Heart left ventricle (tissue), 16 donors: ENCODE data around the gene PCMT1. TPM values are rescaled to one million over a fixed set of nuclear protein-coding genes. Genes with fewer than 3 reads are reported as not detected.

Experiments
- ATAC-seq, 4 donors: fragments of 200-7000 bp; cut with Tn5 transposase; one replicate each; pipeline ENCODE4 v1.9.1; 2020 to 2022; ENCODE audit warnings: moderate library complexity in 4 of 4, mild to moderate bottlenecking in 3 of 4, moderate number of reproducible peaks in 1 of 4
- DNase-seq, 5 donors: peaks; one replicate each; pipeline ENCODE4 v3.0.0-alpha.2; 2020
- H3K27ac ChIP-seq, 12 donors: fragments of 200-600 bp; sonication (generic) in 4 of 12; one replicate each; pipeline versions ENCODE4 v1.5.0 to v1.8.0; 2016 to 2022; ENCODE audit warnings: mild to moderate bottlenecking in 2 of 12
- H3K27me3 ChIP-seq, 9 donors: fragments of 200-600 bp; sonication (generic) in 2 of 9; one replicate each; pipeline versions ENCODE4 v1.5.1 to v1.8.0; 2016 to 2022; ENCODE audit warnings: mild to moderate bottlenecking in 3 of 9
- H3K36me3 ChIP-seq, 9 donors: fragments of 200-600 bp; sonication (generic) in 2 of 9; one replicate each; pipeline versions ENCODE4 v1.5.0 to v1.8.0; 2018 to 2022; ENCODE audit warnings: mild to moderate bottlenecking in 2 of 9
- H3K4me1 ChIP-seq, 12 donors: fragments of 200-600 bp; sonication (generic) in 4 of 12; one replicate each; pipeline versions ENCODE4 v1.5.0 to v1.8.0; 2016 to 2022; ENCODE audit warnings: mild to moderate bottlenecking in 3 of 12
- H3K4me3 ChIP-seq, 12 donors: fragments of 200-600 bp; sonication (generic) in 4 of 12; one replicate each; pipeline versions ENCODE4 v1.5.0 to v1.8.0; 2017 to 2022; ENCODE audit warnings: mild to moderate bottlenecking in 9 of 12, moderate library complexity in 4 of 12
- H3K9me3 ChIP-seq, 12 donors: fragments of 200-600 bp; sonication (generic) in 4 of 12; one replicate each; pipeline versions ENCODE4 v1.5.0 to v1.8.0; 2016 to 2022; ENCODE audit warnings: mild to moderate bottlenecking in 1 of 12
- CTCF ChIP-seq, 12 donors: fragments of 200-600 bp; sonication (generic) in 4 of 12; IDR thresholded peaks; one replicate each; pipeline versions ENCODE4 v1.5.0 to v1.8.0; 2018 to 2022; ENCODE audit warnings: antibody characterized with exemption in 12 of 12, mild to moderate bottlenecking in 5 of 12
- POLR2A ChIP-seq, 2 donors: fragments of 450-650 bp; IDR thresholded peaks; one replicate each; pipeline ENCODE4 v1.6.1; 2017; ENCODE audit warnings: antibody characterized with exemption in 2 of 2, mild to moderate bottlenecking in 2 of 2, moderate library complexity in 2 of 2
- WGBS, 4 donors: extraction: QIAGEN DNeasy Blood & Tissue Kit in 2 of 4; methylation state at CpG; one replicate each; pipeline versions ENCODE4 v1.1.5 to v1.1.7; 2013 to 2018; 5-methylcytosine and 5-hydroxymethylcytosine counted together
- intact Hi-C, 10 donors: fragments of 100-400 bp; cut with DNase I; formaldehyde crosslinking; loops; one replicate each; pipeline versions ENCODE4 v1.11.1 to v1.14.2; 2022
- polyA plus RNA-seq, 2 donors: library from polyadenylated mRNA; stranded (reverse); fragments of 200-250 nt; gene quantifications; one replicate each; pipeline ENCODE4 v1.2.3, GENCODE V29; 2013
- total RNA-seq, 9 donors: library from RNA; depleted of rRNA in 2 of 9; stranded (reverse); fragments of >200 nt in 2 of 9; fragmentation: NEBNext Ultra II Directional in 3 of 9; extraction: Animal tissue kit (Norgen Biotek cat#: 25700) in 3 of 9; gene quantifications; one replicate each; pipeline versions ENCODE4 v1.1.0 to v1.2.4, GENCODE V29; 2016 to 2023
- donor health status: ischemic (EF 13 %, LVEDD 7.1; RV severe dilation, severe dysfunction).
- donor health status: healthy with polysubstance abuse.
- donor health status: DM: no; HTN: yes; CAD: no.
- donor health status: DM: no; HTN: no; CAD: no.
- donor health status: ischemic (EF 25% LVEDD 6.9; RV normal size, moderate dysfunction).
- donor health status: ischemic (EF 25% LVEDD 5.7; RV mildly dilated, moderate dysfunction).
- donor health status: healthy.
- donor health status: DM: yes; HTN: yes; CAD: no.
- donor health status: ischemic (EF 35%, LVEDD 5.7; RV mildly dilated, moderate dysfunction).
- donor health status: nonischemic (EF 11% LVEDD 7.7; RV severe dilation, severe dysfunction).
- donor health status: DM: yes; HTN: yes; CAD: no.
- donor health status: PGD.
- donor health status: ischemic (EF 29% LVEDD 5.4; RV normal size, mild dysfunction).
- donor health status: nonischemic (EF 23%, LVEDD 6.1; RV moderate dilation, normal function).

Gene PCMT1
- total and polyA plus RNA-seq, 11 donors = 72.2 to 243 (median 164) TPM

- ATAC-seq (no peak), DNase-seq (no peak)
- H3K4me1 ChIP-seq = peaks cover 5 to 53% (median 35%) of the 10 kb centered on the region in 12 donors
- no peak overlapping the region for H3K27ac ChIP-seq
- no peak for TF ChIP-seq CTCF (IDR thresholded peaks at IDR 0.05)
- TF ChIP-seq POLR2A (IDR thresholded peaks at IDR 0.05) = no peak
- no peaks in the 10 kb centered on the region for H3K27me3 ChIP-seq
- 75 to 93% (median 83%) methylated on average over 1 of the region's 1 CpG for WGBS, 4 donors
- intact Hi-C loops = loop anchor here in 1 of 10 donors (10.0 kb wide), 1 partner anchor 150 kb away; the partner anchor contains the start of gene LRP11
- H3K9me3 ChIP-seq = no peaks in the 10 kb centered on the region
- H3K36me3 ChIP-seq = peaks cover 0 to 11% (median 0%) of the 10 kb centered on the region in 9 donors
- H3K4me3 ChIP-seq = no peak overlapping the region
Measured at GRCh38 chr6:149714442-149714841, 35.1 kb upstream of the PCMT1 start.

GRCh38 chr6:149716181-149716963 is 33.2 kb upstream of the PCMT1 start:
- intact Hi-C loops = loop anchor here in 3 of 10 donors (5.0 to 10.0 kb wide), 3 partner anchors 69 to 149 kb away; partner anchors contain the start of genes GINM1 (in 3 of the 3), KATNA1 (in 1 of the 3) and LRP11 (in 1 of the 3)
- H3K36me3 ChIP-seq = peaks cover 0 to 11% (median 0%) of the 10 kb centered on the region in 9 donors
- no peaks in the 10 kb centered on the region for H3K9me3 ChIP-seq
- 15 to 22% (median 19%) methylated on average over 8 of the region's 8 CpGs for WGBS, 4 donors
- H3K27me3 ChIP-seq = no peaks in the 10 kb centered on the region
- DNase-seq = no peak
- ATAC-seq = no peak
- H3K27ac ChIP-seq = peak overlapping the region in 11 of 12 donors; percentile 94 to 100 (median 98)
- H3K4me1 ChIP-seq = peaks cover 3 to 39% (median 27%) of the 10 kb centered on the region in 12 donors
- no peak for TF ChIP-seq CTCF (IDR thresholded peaks at IDR 0.05)
- no peak for TF ChIP-seq POLR2A (IDR thresholded peaks at IDR 0.05)
- peak overlapping the region; percentile 59 to 98 (median 81) for H3K4me3 ChIP-seq

GRCh38 chr6:149717255-149717587 is 32.3 kb upstream of the PCMT1 start:
- Histone ChIP-seq H3K4me1 (peaks cover 3 to 39% (median 26%) of the 10 kb centered on the region in 12 donors), H3K36me3 (peaks cover 0 to 11% (median 0%) of the 10 kb centered on the region in 9 donors), H3K9me3 (no peaks in the 10 kb centered on the region), H3K27ac (peak overlapping the region; percentile 94 to 100 (median 98)), H3K4me3 (peak overlapping the region; percentile 59 to 98 (median 81)), H3K27me3 (no peaks in the 10 kb centered on the region)
- no peak for TF ChIP-seq CTCF (IDR thresholded peaks at IDR 0.05)
- TF ChIP-seq POLR2A (IDR thresholded peaks at IDR 0.05) = no peak
- DNase-seq (no peak), ATAC-seq (peak in 2 of 4 donors; percentile 2 to 8)
- intact Hi-C loops = loop anchor here in 3 of 10 donors (5.0 to 10.0 kb wide), 3 partner anchors 70 to 150 kb away; partner anchors contain the start of genes GINM1 (in 3 of the 3), KATNA1 (in 1 of the 3) and LRP11 (in 1 of the 3)
- 0% methylated on average over 9 of the region's 9 CpGs for WGBS, 4 donors
